ENCODE results near the gene EZH2. TPM values are rescaled to one million over a fixed set of nuclear protein-coding genes. Genes with fewer than 3 reads are reported as not detected.
A peak's percentile ranks its signal among the peaks of the same experiment; 100 is the strongest.

The EZH2 gene
- total RNA-seq, 1 donor from 2014 or later: 37.5 TPM

GRCh38 chr7:148789220-148789619, 94.9 kb downstream of the EZH2 start:
- Mint-ChIP-seq H3K36me3 (ENCODE audit: low read depth, unreplicated experiment) (peaks cover 62% of the 10 kb centered on the region), H3K4me3 (ENCODE audit: unreplicated experiment) (peak overlapping the region; percentile 72), H3K27ac (ENCODE audit: unreplicated experiment) (no peak overlapping the region), H3K4me1 (ENCODE audit: unreplicated experiment) (no peaks in the 10 kb centered on the region), H3K9me3 (ENCODE audit: unreplicated experiment) (no peaks in the 10 kb centered on the region), H3K27me3 (ENCODE audit: unreplicated experiment) (peaks cover 1% of the 10 kb centered on the region)
- no peak for DNase-seq (ENCODE audit: low spot score)
- no peak for TF ChIP-seq CTCF (IDR thresholded peaks at IDR 0.05; ENCODE audit: unreplicated experiment)

- Mint-ChIP-seq H3K27ac (ENCODE audit: unreplicated experiment) (no peak overlapping the region), H3K27me3 (ENCODE audit: unreplicated experiment) (peaks cover 3% of the 10 kb centered on the region), H3K36me3 (ENCODE audit: low read depth, unreplicated experiment) (peaks cover 62% of the 10 kb centered on the region), H3K9me3 (ENCODE audit: unreplicated experiment) (no peaks in the 10 kb centered on the region), H3K4me1 (ENCODE audit: unreplicated experiment) (no peaks in the 10 kb centered on the region), H3K4me3 (ENCODE audit: unreplicated experiment) (peak overlapping the region; percentile 25)
- DNase-seq (ENCODE audit: low spot score): no peak
- no peak for TF ChIP-seq CTCF (IDR thresholded peaks at IDR 0.05; ENCODE audit: unreplicated experiment)
These were observed 96.4 kb downstream of the EZH2 start for GRCh38 chr7:148787571-148788295.

- no peak overlapping the region for H3K4me3 Mint-ChIP-seq (ENCODE audit: unreplicated experiment)
- no peaks in the 10 kb centered on the region for H3K9me3 Mint-ChIP-seq (ENCODE audit: unreplicated experiment)
- no peak for DNase-seq (ENCODE audit: low spot score)
- H3K36me3 Mint-ChIP-seq (ENCODE audit: low read depth, unreplicated experiment): peaks cover 48% of the 10 kb centered on the region
- H3K27ac Mint-ChIP-seq (ENCODE audit: unreplicated experiment): no peak overlapping the region
- H3K27me3 Mint-ChIP-seq (ENCODE audit: unreplicated experiment): peaks cover 3% of the 10 kb centered on the region
- TF ChIP-seq CTCF (IDR thresholded peaks at IDR 0.05; ENCODE audit: unreplicated experiment): no peak
- no peaks in the 10 kb centered on the region for H3K4me1 Mint-ChIP-seq (ENCODE audit: unreplicated experiment)
These were observed 100.1 kb downstream of the EZH2 start for GRCh38 chr7:148783801-148784527.

- Mint-ChIP-seq H3K27me3 (ENCODE audit: unreplicated experiment) (peaks cover 3% of the 10 kb centered on the region), H3K9me3 (ENCODE audit: unreplicated experiment) (no peaks in the 10 kb centered on the region), H3K36me3 (ENCODE audit: low read depth, unreplicated experiment) (peaks cover 38% of the 10 kb centered on the region), H3K4me1 (ENCODE audit: unreplicated experiment) (no peaks in the 10 kb centered on the region), H3K27ac (ENCODE audit: unreplicated experiment) (no peak overlapping the region), H3K4me3 (ENCODE audit: unreplicated experiment) (no peak overlapping the region)
- no peak for DNase-seq (ENCODE audit: low spot score)
- TF ChIP-seq CTCF (IDR thresholded peaks at IDR 0.05; ENCODE audit: unreplicated experiment): no peak
These were observed 101.2 kb downstream of the EZH2 start for GRCh38 chr7:148782757-148783456.
